Measurements from ENCODE around the gene STOML2. TPM values are rescaled to one million over a fixed set of nuclear protein-coding genes. Genes with fewer than 3 reads are reported as not detected.

The STOML2 gene
- total and polyA plus RNA-seq, 11 donors, result 78.2 to 177 (median 130) TPM

DNA sequence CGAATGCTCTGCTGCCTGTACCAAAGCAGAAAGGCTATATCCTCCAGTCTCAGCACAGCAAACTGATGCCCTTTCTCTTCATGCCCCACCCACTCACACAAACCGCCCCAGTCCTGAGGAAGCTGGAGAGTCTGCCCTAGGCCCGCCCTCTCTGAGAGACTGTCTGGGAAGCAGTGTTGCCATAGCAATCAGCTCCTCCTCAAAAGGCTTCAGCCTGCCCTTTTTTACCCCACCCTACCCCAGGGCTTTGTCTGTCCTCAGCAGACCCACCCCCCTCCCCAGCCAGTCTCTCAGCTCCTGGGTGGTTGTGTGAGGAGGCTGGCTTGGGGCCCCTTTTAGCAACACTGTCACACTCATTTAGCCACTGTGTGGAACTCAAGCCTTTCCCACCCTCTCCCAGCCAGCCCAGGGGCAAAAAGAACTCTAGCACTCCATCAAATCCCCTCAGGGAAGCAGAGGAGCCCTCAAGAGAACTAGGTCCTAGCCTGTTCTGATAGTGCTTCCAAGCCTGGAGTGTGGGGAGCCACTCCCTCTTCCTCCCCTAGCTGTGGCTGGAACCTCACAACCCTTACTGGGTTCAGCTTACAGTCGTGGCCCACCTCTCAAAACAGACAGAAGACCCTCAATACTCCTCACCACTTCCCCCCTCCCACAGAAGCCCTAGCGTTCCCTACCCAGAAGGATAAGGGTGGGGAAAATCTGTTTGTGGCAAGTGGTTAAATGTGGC lies 11.3 kb upstream of the STOML2 start:
- TF ChIP-seq POLR2A (IDR thresholded peaks at IDR 0.05) (peak in 1 of 2 donors; percentile 34), CTCF (IDR thresholded peaks at IDR 0.05) (no peak)
- WGBS, 4 donors, result 16 to 20% (median 18%) methylated on average over 5 of the region's 5 CpGs
- DNase-seq (peak; percentile 85 to 94 (median 90)), ATAC-seq (peak; percentile 4 to 44 (median 34))
- no peaks in the 10 kb centered on the region for H3K27me3 ChIP-seq
- H3K4me3 ChIP-seq, result peak overlapping the region in 10 of 12 donors; percentile 56 to 81 (median 65)
- H3K4me1 ChIP-seq, result peaks cover 3 to 63% (median 49%) of the 10 kb centered on the region in 12 donors
- H3K36me3 ChIP-seq, result no peaks in the 10 kb centered on the region
- intact Hi-C loops (cut with DNase I), result loop anchor here in 6 of 10 donors (5.0 to 10.0 kb wide), 5 partner anchors 51 to 623 kb away; partner anchors contain the start of gene UNC13B (in 2 of the 6)
- no peaks in the 10 kb centered on the region for H3K9me3 ChIP-seq
- peak overlapping the region; percentile 70 to 98 (median 90) for H3K27ac ChIP-seq

- TF ChIP-seq CTCF (IDR thresholded peaks at IDR 0.05), result no peak
- peaks cover 3 to 67% (median 49%) of the 10 kb centered on the region in 12 donors for H3K4me1 ChIP-seq
- no peaks in the 10 kb centered on the region for H3K27me3 ChIP-seq
- H3K9me3 ChIP-seq, result no peaks in the 10 kb centered on the region
- DNase-seq (peak in 2 of 5 donors; percentile 46 to 59), ATAC-seq (no peak)
- intact Hi-C loops (cut with DNase I), result loop anchor here in 6 of 10 donors (5.0 to 10.0 kb wide), 5 partner anchors 52 to 625 kb away; partner anchors contain the start of gene UNC13B (in 2 of the 6)
- H3K27ac ChIP-seq, result peak overlapping the region in 11 of 12 donors; percentile 71 to 98 (median 86)
- H3K4me3 ChIP-seq, result peak overlapping the region in 4 of 12 donors; percentile 62 to 90 (median 84)
- H3K36me3 ChIP-seq, result peaks cover 0 to 15% (median 11%) of the 10 kb centered on the region in 9 donors
- 79 to 92% (median 86%) methylated on average over 3 of the region's 3 CpGs for WGBS, 4 donors
These were observed 9.5 kb upstream of the STOML2 start for GRCh38 chr9:35112257-35113020.

GRCh38 chr9:35111001-35111933 lies 8.3 kb upstream of the STOML2 start:
- TF ChIP-seq POLR2A (IDR thresholded peaks at IDR 0.05) (peak; percentile 39 to 87), CTCF (IDR thresholded peaks at IDR 0.05) (no peak)
- Histone ChIP-seq H3K9me3 (no peaks in the 10 kb centered on the region), H3K4me3 (peak overlapping the region; percentile 62 to 96 (median 88)), H3K4me1 (peaks cover 3 to 56% (median 46%) of the 10 kb centered on the region in 12 donors), H3K27ac (peak overlapping the region; percentile 62 to 98 (median 92)), H3K36me3 (peaks cover 0 to 27% (median 23%) of the 10 kb centered on the region in 9 donors), H3K27me3 (no peaks in the 10 kb centered on the region)
- ATAC-seq (peak; percentile 75 to 87 (median 80)), DNase-seq (peak; percentile 98 to 99 (median 99))
- 1% methylated on average over 26 to 57 of the region's 57 CpGs for WGBS, 4 donors
- intact Hi-C loops (cut with DNase I), result loop anchor here in 6 of 10 donors (5.0 to 10.0 kb wide), 5 partner anchors 54 to 626 kb away; partner anchors contain the start of gene UNC13B (in 2 of the 6)
